ENCODE measurements around the gene HSP90B1.

Gene HSP90B1

GRCh38 chr12:103986829-103987228 is 56.6 kb downstream of the HSP90B1 start:
- no peak for DNase-seq

DNA sequence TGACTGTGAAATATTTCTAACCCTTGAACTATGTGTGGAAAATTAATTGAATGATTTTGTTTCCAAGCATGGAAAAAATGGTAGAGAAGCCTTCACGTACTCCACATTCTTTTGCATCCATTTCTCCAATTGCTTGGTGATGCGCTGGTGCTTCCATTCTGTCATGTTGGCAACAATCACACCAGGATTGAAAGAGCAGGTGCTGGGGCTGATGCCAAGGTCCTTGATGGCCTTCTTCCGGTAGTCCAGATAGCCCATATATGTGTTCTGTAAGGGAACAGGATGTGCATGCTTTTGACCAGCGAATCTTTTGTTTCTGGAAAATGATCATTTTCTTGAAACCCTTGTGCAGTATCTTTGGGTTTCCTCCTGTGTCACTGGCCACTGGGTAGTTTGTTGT is 64.0 kb downstream of the HSP90B1 start:
- no peak for DNase-seq

DNA sequence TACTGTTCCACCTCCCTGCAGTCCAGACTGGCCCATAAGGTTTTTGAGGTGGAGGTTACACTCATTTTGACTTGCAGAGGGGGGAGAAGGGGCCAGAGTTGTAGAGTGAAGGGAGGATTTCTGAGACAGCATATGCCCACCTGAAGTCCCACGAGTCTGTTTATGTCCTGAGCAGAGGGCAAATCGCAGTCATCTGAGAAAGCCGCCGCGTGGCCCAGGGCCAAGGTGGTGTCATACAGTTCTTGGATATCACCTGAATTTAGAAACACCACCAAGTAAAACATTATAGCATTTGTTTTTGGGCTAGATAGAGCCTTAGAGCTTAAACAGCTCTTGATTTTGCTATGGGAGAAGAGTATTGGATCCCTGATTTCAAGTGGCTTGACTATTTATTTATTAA is 66.4 kb downstream of the HSP90B1 start:
- no peak for DNase-seq

- DNase-seq = no peak
Observed at GRCh38 chr12:103997286-103997900, 67.2 kb downstream of the HSP90B1 start.

Measured in activated T-cell treated with anti-CD3 and anti-CD28 coated beads, Interleukin-2, amount 50 U/mL, for 1 hour (primary cell).